ENCODE results near the gene HOXC12.

DNA sequence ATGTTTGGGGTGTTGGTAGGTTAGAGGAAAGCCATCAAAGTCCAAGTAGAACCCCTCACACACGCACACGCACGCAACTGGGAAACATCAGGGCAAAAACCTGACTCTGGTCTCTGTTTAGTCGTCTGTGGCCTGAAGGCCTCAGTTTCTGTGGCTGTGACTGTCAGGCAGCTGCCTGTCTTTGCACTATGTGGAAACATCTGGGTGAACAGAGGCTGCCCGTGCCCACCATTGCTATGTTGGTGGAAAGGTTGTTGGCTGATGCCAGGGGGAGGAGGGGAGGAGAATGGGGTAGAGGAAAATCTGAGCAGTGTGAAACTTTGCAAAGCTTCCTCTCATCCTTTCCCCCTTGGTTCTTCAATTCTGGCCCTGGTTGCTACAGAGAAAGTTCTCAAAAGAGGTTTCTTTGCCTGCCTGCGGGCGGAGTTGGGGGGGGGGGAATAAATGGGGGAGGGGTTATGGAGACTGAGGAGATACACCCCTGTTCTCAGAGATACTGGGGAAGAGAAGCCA, 37.7 kb downstream of the HOXC12 start:
- TF ChIP-seq, protein P1, sequence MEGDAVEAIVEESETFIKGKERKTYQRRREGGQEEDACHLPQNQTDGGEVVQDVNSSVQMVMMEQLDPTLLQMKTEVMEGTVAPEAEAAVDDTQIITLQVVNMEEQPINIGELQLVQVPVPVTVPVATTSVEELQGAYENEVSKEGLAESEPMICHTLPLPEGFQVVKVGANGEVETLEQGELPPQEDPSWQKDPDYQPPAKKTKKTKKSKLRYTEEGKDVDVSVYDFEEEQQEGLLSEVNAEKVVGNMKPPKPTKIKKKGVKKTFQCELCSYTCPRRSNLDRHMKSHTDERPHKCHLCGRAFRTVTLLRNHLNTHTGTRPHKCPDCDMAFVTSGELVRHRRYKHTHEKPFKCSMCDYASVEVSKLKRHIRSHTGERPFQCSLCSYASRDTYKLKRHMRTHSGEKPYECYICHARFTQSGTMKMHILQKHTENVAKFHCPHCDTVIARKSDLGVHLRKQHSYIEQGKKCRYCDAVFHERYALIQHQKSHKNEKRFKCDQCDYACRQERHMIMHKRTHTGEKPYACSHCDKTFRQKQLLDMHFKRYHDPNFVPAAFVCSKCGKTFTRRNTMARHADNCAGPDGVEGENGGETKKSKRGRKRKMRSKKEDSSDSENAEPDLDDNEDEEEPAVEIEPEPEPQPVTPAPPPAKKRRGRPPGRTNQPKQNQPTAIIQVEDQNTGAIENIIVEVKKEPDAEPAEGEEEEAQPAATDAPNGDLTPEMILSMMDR (IDR thresholded peaks at IDR 0.05), result no peak
- no peak for TF ChIP-seq POLR2A (IDR thresholded peaks at IDR 0.05)

Measured in right lobe of liver (tissue), 4 donors.